Activated CD4-positive, alpha-beta T cell treated with anti-CD3 and anti-CD28 coated beads for 36 hours (primary cell): Measurements from ENCODE around the gene PALS1. TPM values are rescaled to one million over a fixed set of nuclear protein-coding genes. Genes with fewer than 3 reads are reported as not detected.

Experiments used
- ATAC-seq: fragments of 200-7000 bp; cut with Tn5 transposase; one replicate; pipeline ENCODE4 v1.10.0; 2021; ENCODE audit warnings: mild to moderate bottlenecking, moderate library complexity
- CTCF ChIA-PET: fragments of 350-600 bp; sonication (Branson Sonifier 250); formaldehyde crosslinking; loops from one replicate; lab custom pipeline; 2021; ENCODE audit warnings: antibody characterized with exemption; lab: Charles Lee
- POLR2A ChIA-PET: fragments of 350-600 bp; sonication (Branson Sonifier 250); formaldehyde crosslinking; loops from one replicate; lab custom pipeline; 2021; ENCODE audit warnings: antibody characterized with exemption, inconsistent platforms; lab: Charles Lee
- DNase-seq: peaks from one replicate; pipeline ENCODE4 v3.0.0-alpha.2; 2020
- H3K27ac Mint-ChIP-seq: one replicate; pipeline ENCODE4 v1.8.0; 2021; ENCODE audit warnings: mixed read lengths
- H3K27me3 Mint-ChIP-seq: one replicate; pipeline ENCODE4 v1.8.0; 2021; ENCODE audit warnings: mixed read lengths
- H3K36me3 Mint-ChIP-seq: one replicate; pipeline ENCODE4 v1.8.0; 2021; ENCODE audit warnings: low read depth, mixed read lengths
- H3K4me1 Mint-ChIP-seq: one replicate; pipeline ENCODE4 v1.8.0; 2021; ENCODE audit warnings: mixed read lengths
- H3K4me3 Mint-ChIP-seq: one replicate; pipeline ENCODE4 v1.8.0; 2021; ENCODE audit warnings: mild to moderate bottlenecking, moderate library complexity, mixed read lengths
- H3K9me3 Mint-ChIP-seq: one replicate; pipeline ENCODE4 v1.8.0; 2021; ENCODE audit warnings: low read depth, mixed read lengths
- intact Hi-C, 2 experiments: fragments of 100-400 bp; cut with DNase I in 1 of 2; cut with micrococcal nuclease in 1 of 2; formaldehyde crosslinking; loops; one replicate each; pipeline versions ENCODE4 v1.14.2 to v1.15.1; 2022 to 2024; cut with DNase I, micrococcal nuclease
- total RNA-seq, 2 experiments: library from RNA; stranded (reverse); gene quantifications; one replicate each; pipeline ENCODE4 v1.2.3, GENCODE V29; 2021

The PALS1 gene
- 1 to 10 TPM; 5.9 to 6.6 TPM for total RNA-seq

DNA sequence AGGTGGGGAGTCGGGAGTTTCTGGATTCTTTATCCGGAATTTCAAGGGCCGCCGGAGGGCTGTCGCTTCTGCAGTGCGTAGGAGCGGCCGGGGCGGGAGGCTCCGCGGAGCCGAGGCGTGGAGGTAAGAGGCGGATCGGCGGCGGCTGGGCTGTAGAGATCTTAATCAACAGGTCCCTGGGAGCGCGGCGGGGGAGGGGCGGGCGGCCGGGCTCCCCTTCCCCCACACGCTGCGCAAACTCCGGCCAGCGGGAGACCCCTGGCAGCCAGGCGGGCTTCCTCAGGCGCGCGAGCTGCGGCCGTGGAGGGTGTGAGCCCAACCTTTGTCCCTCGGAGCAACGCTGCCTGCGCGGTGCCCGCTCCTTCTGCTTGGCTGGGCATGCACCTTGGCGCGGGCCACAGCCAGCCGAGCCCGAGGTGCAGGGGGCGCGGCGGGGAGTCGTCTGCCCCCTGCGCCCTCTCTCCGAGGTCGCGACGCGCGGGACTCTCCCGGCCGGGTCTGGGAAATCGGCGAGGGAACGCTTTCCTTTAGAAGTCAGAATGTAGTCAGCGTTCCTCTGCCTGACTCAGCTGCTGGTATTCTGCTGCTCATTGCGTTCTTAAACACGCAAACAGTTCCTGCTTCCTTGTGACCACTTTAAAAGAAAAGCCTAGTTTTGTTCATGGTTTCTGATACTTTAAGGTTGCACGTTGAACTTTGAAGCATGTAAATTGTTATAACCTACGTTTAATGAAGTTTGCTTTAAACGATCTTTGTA, at the start of gene PALS1:
Gene PALS1 (plus strand): TSS at position 25 of the 757 bp plus-strand sequence. CDS start 37,736 bp downstream, outside the sequence.
- peaks cover 21% of the 10 kb centered on the region for H3K4me1 Mint-ChIP-seq
- peak within 1 kb of the TSS; percentile 79 for H3K4me3 Mint-ChIP-seq
- intact Hi-C loops, result loop anchor here (1.0 to 10.0 kb wide), 12 partner anchors 52 to 1551 kb away; partner anchors contain the start of genes ATP6V1D (in 2 of the 2), ARG2 (in 1 of the 2), GARIN2 (in 1 of the 2) and GPHN (in 1 of the 2)
- CTCF ChIA-PET, result interaction anchor here (0.9 to 1.6 kb wide), 5 partner anchors 10 to 118 kb away, joined by 3 to 5 read pairs (median 4); partner anchors contain the start of gene ATP6V1D
- no peaks in the 10 kb centered on the region for H3K9me3 Mint-ChIP-seq
- peaks cover 8% of the 10 kb centered on the region for H3K27me3 Mint-ChIP-seq
- ATAC-seq, result peak; percentile 63
- POLR2A ChIA-PET, result interaction anchor here (1.0 kb wide), 1 partner anchor 116 kb away, joined by 6 read pairs; no protein-coding TSS in a partner anchor
- peak; percentile 69 for DNase-seq
- H3K27ac Mint-ChIP-seq, result peak within 1 kb of the TSS; percentile 83
- H3K36me3 Mint-ChIP-seq, result no peaks in the 10 kb centered on the region

GRCh38 chr14:67191768-67192290, 49.4 kb upstream of the PALS1 start:
- ATAC-seq (no peak), DNase-seq (no peak)
- no peak overlapping the region for H3K4me3 Mint-ChIP-seq
- H3K4me1 Mint-ChIP-seq, result peaks cover 9% of the 10 kb centered on the region
- H3K9me3 Mint-ChIP-seq, result no peaks in the 10 kb centered on the region
- no peaks in the 10 kb centered on the region for H3K36me3 Mint-ChIP-seq
- no peak overlapping the region for H3K27ac Mint-ChIP-seq
- no peaks in the 10 kb centered on the region for H3K27me3 Mint-ChIP-seq
- ChIA-PET CTCF (interaction anchor here (0.7 to 2.6 kb wide), 4 partner anchors 24 to 198 kb away, joined by 3 to 11 read pairs (median 4); no protein-coding TSS in a partner anchor), POLR2A (no interaction called here)
- intact Hi-C loops, result no loop called here

DNA sequence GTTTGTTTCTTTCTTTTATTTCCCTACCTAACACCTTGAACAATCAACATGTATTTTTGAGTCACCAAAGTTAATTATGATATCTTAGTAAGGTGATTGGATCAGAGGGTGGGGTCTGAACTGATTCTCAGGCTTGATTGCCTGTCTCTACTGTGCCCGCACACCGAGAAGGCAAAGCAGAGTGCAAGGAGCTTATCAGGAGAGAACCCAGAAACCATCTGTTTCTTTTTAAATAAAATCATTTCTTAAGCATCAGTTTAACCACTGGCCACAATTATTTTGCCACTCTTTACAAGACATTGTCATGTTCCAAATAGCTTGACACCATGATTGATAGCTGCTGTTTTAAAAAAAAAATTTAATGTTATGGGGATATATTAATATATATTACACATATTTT, 48.9 kb upstream of the PALS1 start:
- intact Hi-C loops, result no loop called here
- POLR2A ChIA-PET, result interaction anchor here (0.7 kb wide), 1 partner anchor 112 kb away, joined by 4 read pairs; no protein-coding TSS in a partner anchor
- DNase-seq (no peak), ATAC-seq (no peak)
- Mint-ChIP-seq H3K4me1 (peaks cover 9% of the 10 kb centered on the region), H3K36me3 (no peaks in the 10 kb centered on the region), H3K27me3 (no peaks in the 10 kb centered on the region), H3K27ac (no peak overlapping the region), H3K4me3 (no peak overlapping the region), H3K9me3 (no peaks in the 10 kb centered on the region)
- CTCF ChIA-PET, result interaction anchor here (1.5 to 2.6 kb wide), 2 partner anchors 25 to 93 kb away, joined by 3 to 11 read pairs; no protein-coding TSS in a partner anchor

- H3K27me3 Mint-ChIP-seq, result no peaks in the 10 kb centered on the region
- CTCF ChIA-PET, result no interaction called here
- ATAC-seq (no peak), DNase-seq (no peak)
- H3K9me3 Mint-ChIP-seq, result no peaks in the 10 kb centered on the region
- no peak overlapping the region for H3K4me3 Mint-ChIP-seq
- POLR2A ChIA-PET, result no interaction called here
- H3K36me3 Mint-ChIP-seq, result no peaks in the 10 kb centered on the region
- no peak overlapping the region for H3K27ac Mint-ChIP-seq
- H3K4me1 Mint-ChIP-seq, result no peaks in the 10 kb centered on the region
- intact Hi-C loops, result no loop called here
Observed at GRCh38 chr14:67195279-67195678, 46.0 kb upstream of the PALS1 start.

DNA sequence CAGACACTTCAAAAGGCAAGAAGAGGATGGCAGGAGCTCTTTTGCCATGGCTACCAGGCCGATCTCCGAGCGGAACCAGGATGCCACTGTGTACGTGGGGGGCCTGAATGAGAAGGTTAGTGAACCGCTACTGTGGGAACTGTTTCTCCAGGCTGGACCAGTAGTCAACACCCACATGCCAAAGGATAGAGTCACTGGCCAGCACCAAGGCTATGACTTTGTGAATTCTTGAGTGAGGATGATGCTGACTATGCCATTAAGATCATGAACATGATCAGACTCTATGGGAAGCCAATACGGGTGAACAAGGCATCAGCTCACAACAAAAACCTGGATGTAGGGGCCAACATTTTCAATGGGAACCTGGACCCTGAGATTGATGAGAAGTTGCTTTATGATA, 42.2 kb upstream of the PALS1 start:
- ATAC-seq (no peak), DNase-seq (no peak)
- H3K36me3 Mint-ChIP-seq, result no peaks in the 10 kb centered on the region
- H3K4me3 Mint-ChIP-seq, result no peak overlapping the region
- POLR2A ChIA-PET, result no interaction called here
- H3K4me1 Mint-ChIP-seq, result no peaks in the 10 kb centered on the region
- no peak overlapping the region for H3K27ac Mint-ChIP-seq
- intact Hi-C loops, result no loop called here
- peaks cover 2% of the 10 kb centered on the region for H3K27me3 Mint-ChIP-seq
- H3K9me3 Mint-ChIP-seq, result no peaks in the 10 kb centered on the region
- CTCF ChIA-PET, result no interaction called here

- Mint-ChIP-seq H3K36me3 (no peaks in the 10 kb centered on the region), H3K27ac (no peak overlapping the region), H3K4me3 (no peak overlapping the region), H3K27me3 (no peaks in the 10 kb centered on the region), H3K4me1 (no peaks in the 10 kb centered on the region), H3K9me3 (no peaks in the 10 kb centered on the region)
- ATAC-seq (no peak), DNase-seq (no peak)
- POLR2A ChIA-PET, result no interaction called here
- CTCF ChIA-PET, result no interaction called here
- intact Hi-C loops, result no loop called here
Observed at GRCh38 chr14:67207810-67208209, 33.4 kb upstream of the PALS1 start.

GRCh38 chr14:67218126-67218525, 23.1 kb upstream of the PALS1 start:
- H3K4me3 Mint-ChIP-seq, result no peak overlapping the region

GRCh38 chr14:67221248-67221981, 19.8 kb upstream of the PALS1 start:
- ChIA-PET POLR2A (no interaction called here), CTCF (interaction anchor here (2.7 kb wide), 1 partner anchor 11 kb away, joined by 13 read pairs; no protein-coding TSS in a partner anchor)
- Mint-ChIP-seq H3K27me3 (peaks cover 7% of the 10 kb centered on the region), H3K36me3 (no peaks in the 10 kb centered on the region), H3K4me3 (no peak overlapping the region), H3K27ac (no peak overlapping the region), H3K4me1 (no peaks in the 10 kb centered on the region), H3K9me3 (no peaks in the 10 kb centered on the region)
- ATAC-seq (no peak), DNase-seq (no peak)
- intact Hi-C loops, result no loop called here

More at GRCh38 chr14:67218126-67218525, 23.1 kb upstream of the PALS1 start:
- intact Hi-C loops, result no loop called here
- no peak overlapping the region for H3K27ac Mint-ChIP-seq
- POLR2A ChIA-PET, result no interaction called here
- DNase-seq (no peak), ATAC-seq (no peak)
- H3K4me1 Mint-ChIP-seq, result no peaks in the 10 kb centered on the region
- no peaks in the 10 kb centered on the region for H3K9me3 Mint-ChIP-seq
- no peaks in the 10 kb centered on the region for H3K27me3 Mint-ChIP-seq
- H3K36me3 Mint-ChIP-seq, result no peaks in the 10 kb centered on the region
- CTCF ChIA-PET, result no interaction called here

- CTCF ChIA-PET, result no interaction called here
- DNase-seq (no peak), ATAC-seq (no peak)
- H3K4me3 Mint-ChIP-seq, result no peak overlapping the region
- H3K9me3 Mint-ChIP-seq, result no peaks in the 10 kb centered on the region
- H3K36me3 Mint-ChIP-seq, result no peaks in the 10 kb centered on the region
- H3K27ac Mint-ChIP-seq, result no peak overlapping the region
- POLR2A ChIA-PET, result no interaction called here
- H3K4me1 Mint-ChIP-seq, result no peaks in the 10 kb centered on the region
- intact Hi-C loops, result no loop called here
- peaks cover 7% of the 10 kb centered on the region for H3K27me3 Mint-ChIP-seq
Observed at GRCh38 chr14:67221982-67222328, 19.3 kb upstream of the PALS1 start.

- DNase-seq (no peak), ATAC-seq (no peak)
- ChIA-PET POLR2A (no interaction called here), CTCF (interaction anchor here (1.1 to 1.2 kb wide), 2 partner anchors 15 to 60 kb away, joined by 4 read pairs; no protein-coding TSS in a partner anchor)
- intact Hi-C loops, result no loop called here
- H3K4me1 Mint-ChIP-seq, result no peaks in the 10 kb centered on the region
- H3K27ac Mint-ChIP-seq, result no peak overlapping the region
- peaks cover 7% of the 10 kb centered on the region for H3K27me3 Mint-ChIP-seq
- H3K36me3 Mint-ChIP-seq, result no peaks in the 10 kb centered on the region
- no peaks in the 10 kb centered on the region for H3K9me3 Mint-ChIP-seq
- H3K4me3 Mint-ChIP-seq, result no peak overlapping the region
Observed at GRCh38 chr14:67225523-67225922, 15.7 kb upstream of the PALS1 start.

- ChIA-PET CTCF (interaction anchor here (0.7 to 0.9 kb wide), 3 partner anchors 9 to 57 kb away, joined by 3 read pairs; no protein-coding TSS in a partner anchor), POLR2A (no interaction called here)
- ATAC-seq (no peak), DNase-seq (no peak)
- intact Hi-C loops, result no loop called here
- Mint-ChIP-seq H3K4me3 (no peak overlapping the region), H3K36me3 (no peaks in the 10 kb centered on the region), H3K9me3 (no peaks in the 10 kb centered on the region), H3K27ac (no peak overlapping the region), H3K27me3 (peaks cover 7% of the 10 kb centered on the region), H3K4me1 (no peaks in the 10 kb centered on the region)
Observed at GRCh38 chr14:67228325-67228984, 12.8 kb upstream of the PALS1 start.
